H1 (cell line): ENCODE measurements around the gene MCF2L.

Experiments used
- CTCF ChIP-seq, 3 experiments: IDR thresholded peaks; 1 replicate in 2 of 3; 2 replicates in 1 of 3; pipeline versions ENCODE4 v1.5.1 to v1.6.1; 2011; ENCODE audit warnings: low read length in 3 of 3, mild to moderate bottlenecking in 3 of 3, inconsistent platforms in 2 of 3, low read depth in 1 of 3, moderate library complexity in 1 of 3; ENCODE audit not compliant: insufficient read depth in 1 of 3; ENCODE audit errors: control extremely low read depth in 1 of 3
- EGR1 ChIP-seq: IDR thresholded peaks from 2 replicates; pipeline ENCODE4 v1.6.1; 2011; ENCODE audit warnings: low read depth, low read length, borderline replicate concordance
- RBBP5 ChIP-seq: IDR thresholded peaks from 2 replicates; pipeline ENCODE4 v1.7.1; 2012; ENCODE audit warnings: low read depth, mild to moderate bottlenecking, inconsistent platforms, low read length, moderate library complexity, borderline replicate concordance
- SIN3A ChIP-seq, 2 experiments: IDR thresholded peaks in 1 of 2; conservative IDR thresholded peaks in 1 of 2; 2 replicates each; pipeline ENCODE4 v1.6.1; 2011 to 2012; ENCODE audit warnings: low read length in 2 of 2, improper control_type of control experiment in 1 of 2, low read depth in 1 of 2, mild to moderate bottlenecking in 1 of 2
- TF ChIP-seq, protein P1 (sequence below): IDR thresholded peaks from 2 replicates; pipeline ENCODE4 v1.6.1; 2012; ENCODE audit warnings: low read length, inconsistent platforms

- TF ChIP-seq CTCF (IDR thresholded peaks at IDR 0.05; ENCODE audit: control extremely low read depth in 1 of 3, insufficient read depth in 1 of 3, low read depth in 1 of 3, low read length in 3 of 3), result no peak
- no peak for TF ChIP-seq RBBP5
- TF ChIP-seq SIN3A (conservative IDR thresholded peaks at IDR 0.05 in 1 of 2, IDR thresholded peaks at IDR 0.05 in 1 of 2; ENCODE audit: low read depth in 1 of 2, low read length in 2 of 2), result no peak
- TF ChIP-seq EGR1, result no peak
- TF ChIP-seq, protein P1, sequence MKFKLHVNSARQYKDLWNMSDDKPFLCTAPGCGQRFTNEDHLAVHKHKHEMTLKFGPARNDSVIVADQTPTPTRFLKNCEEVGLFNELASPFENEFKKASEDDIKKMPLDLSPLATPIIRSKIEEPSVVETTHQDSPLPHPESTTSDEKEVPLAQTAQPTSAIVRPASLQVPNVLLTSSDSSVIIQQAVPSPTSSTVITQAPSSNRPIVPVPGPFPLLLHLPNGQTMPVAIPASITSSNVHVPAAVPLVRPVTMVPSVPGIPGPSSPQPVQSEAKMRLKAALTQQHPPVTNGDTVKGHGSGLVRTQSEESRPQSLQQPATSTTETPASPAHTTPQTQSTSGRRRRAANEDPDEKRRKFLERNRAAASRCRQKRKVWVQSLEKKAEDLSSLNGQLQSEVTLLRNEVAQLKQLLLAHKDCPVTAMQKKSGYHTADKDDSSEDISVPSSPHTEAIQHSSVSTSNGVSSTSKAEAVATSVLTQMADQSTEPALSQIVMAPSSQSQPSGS, result no peak
Measured at GRCh38 chr13:113110048-113110851, 141.2 kb downstream of the MCF2L start.
